H1 (cell line): ENCODE results near the gene SGPP2.
A peak's percentile ranks its signal among the peaks of the same experiment; 100 is the strongest.

ENCODE experiments used
- EGR1 ChIP-seq: IDR thresholded peaks from 2 replicates; pipeline ENCODE4 v1.6.1; 2011; ENCODE audit warnings: low read depth, low read length, borderline replicate concordance
- EP300 ChIP-seq, 2 experiments: IDR thresholded peaks; 1 replicate in 1 of 2; 2 replicates in 1 of 2; pipeline ENCODE4 v1.6.1; 2011 to 2012; ENCODE audit warnings: low read depth in 2 of 2, low read length in 2 of 2, mild to moderate bottlenecking in 2 of 2, borderline replicate concordance in 1 of 2, inconsistent platforms in 1 of 2, moderate library complexity in 1 of 2
- POLR2A ChIP-seq, 2 experiments: IDR thresholded peaks; 1 replicate in 1 of 2; 2 replicates in 1 of 2; pipeline ENCODE4 v1.6.1; 2011; ENCODE audit warnings: low read depth in 2 of 2, low read length in 2 of 2, mild to moderate bottlenecking in 2 of 2; ENCODE audit errors: control extremely low read depth in 1 of 2
- POLR2AphosphoS5 ChIP-seq: IDR thresholded peaks from 2 replicates; pipeline ENCODE4 v1.6.1; 2011; ENCODE audit warnings: low read depth, low read length
- POU5F1 ChIP-seq: IDR thresholded peaks from 2 replicates; pipeline ENCODE4 v1.6.1; 2011; ENCODE audit warnings: low read depth, mild to moderate bottlenecking, low read length, moderate library complexity
- RAD21 ChIP-seq, 2 experiments: IDR thresholded peaks in 1 of 2; conservative IDR thresholded peaks in 1 of 2; 2 replicates each; pipeline ENCODE4 v1.6.1; 2011; ENCODE audit warnings: low read depth in 2 of 2, low read length in 2 of 2, improper control_type of control experiment in 1 of 2, inconsistent platforms in 1 of 2, mild to moderate bottlenecking in 1 of 2, moderate library complexity in 1 of 2
- RXRA ChIP-seq: IDR thresholded peaks from 2 replicates; pipeline ENCODE4 v1.6.1; 2011; ENCODE audit warnings: low read depth, mild to moderate bottlenecking, low read length, moderate library complexity; ENCODE audit not compliant: insufficient read depth
- SRF ChIP-seq: IDR thresholded peaks from 2 replicates; pipeline ENCODE4 v1.6.1; 2011; ENCODE audit warnings: mild to moderate bottlenecking, low read depth, low read length, moderate library complexity
- TF ChIP-seq, protein P1 (sequence below), 3 experiments: IDR thresholded peaks; 1 replicate in 2 of 3; 2 replicates in 1 of 3; pipeline versions ENCODE4 v1.5.1 to v1.6.1; 2011; ENCODE audit warnings: low read length in 3 of 3, mild to moderate bottlenecking in 3 of 3, inconsistent platforms in 2 of 3, low read depth in 1 of 3, moderate library complexity in 1 of 3; ENCODE audit not compliant: insufficient read depth in 1 of 3; ENCODE audit errors: control extremely low read depth in 1 of 3
- TF ChIP-seq, protein P2 (sequence below): IDR thresholded peaks from 2 replicates; pipeline ENCODE4 v1.6.1; 2011; ENCODE audit warnings: low read length, improper control_type of control experiment
- TF ChIP-seq, protein P3 (sequence below): IDR thresholded peaks from 2 replicates; pipeline ENCODE4 v1.6.1; 2012; ENCODE audit warnings: inconsistent platforms
- TF ChIP-seq, protein P4 (sequence below): IDR thresholded peaks from 2 replicates; pipeline ENCODE4 v1.6.1; 2011; ENCODE audit warnings: low read depth, mild to moderate bottlenecking, low read length; ENCODE audit not compliant: insufficient read depth

DNA sequence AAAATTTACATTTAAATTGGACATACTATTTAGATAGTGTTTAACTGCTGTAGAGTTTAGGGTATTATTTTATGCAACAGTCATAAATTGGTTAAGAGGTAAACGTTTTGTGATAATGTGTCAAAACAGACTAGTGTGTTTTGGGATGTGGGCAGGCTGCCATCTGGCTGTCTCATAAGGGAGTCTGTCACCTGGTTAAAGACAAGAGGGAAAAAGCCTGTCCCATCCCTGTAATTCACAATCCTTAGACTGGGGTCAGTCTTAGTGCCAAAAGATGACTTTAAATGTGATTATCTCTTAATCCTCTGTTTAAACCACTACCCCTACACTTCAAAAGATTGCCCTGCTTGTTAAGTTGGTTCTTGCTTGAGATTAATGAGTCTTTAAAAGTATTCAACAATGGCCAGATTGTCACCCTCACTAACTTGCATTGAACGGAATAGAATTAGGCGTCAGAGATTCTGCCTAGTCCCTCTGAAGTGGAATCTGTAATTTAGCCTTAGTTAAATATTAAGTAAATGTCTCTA lies 59.2 kb downstream of the SGPP2 start:
- TF ChIP-seq, protein P1, sequence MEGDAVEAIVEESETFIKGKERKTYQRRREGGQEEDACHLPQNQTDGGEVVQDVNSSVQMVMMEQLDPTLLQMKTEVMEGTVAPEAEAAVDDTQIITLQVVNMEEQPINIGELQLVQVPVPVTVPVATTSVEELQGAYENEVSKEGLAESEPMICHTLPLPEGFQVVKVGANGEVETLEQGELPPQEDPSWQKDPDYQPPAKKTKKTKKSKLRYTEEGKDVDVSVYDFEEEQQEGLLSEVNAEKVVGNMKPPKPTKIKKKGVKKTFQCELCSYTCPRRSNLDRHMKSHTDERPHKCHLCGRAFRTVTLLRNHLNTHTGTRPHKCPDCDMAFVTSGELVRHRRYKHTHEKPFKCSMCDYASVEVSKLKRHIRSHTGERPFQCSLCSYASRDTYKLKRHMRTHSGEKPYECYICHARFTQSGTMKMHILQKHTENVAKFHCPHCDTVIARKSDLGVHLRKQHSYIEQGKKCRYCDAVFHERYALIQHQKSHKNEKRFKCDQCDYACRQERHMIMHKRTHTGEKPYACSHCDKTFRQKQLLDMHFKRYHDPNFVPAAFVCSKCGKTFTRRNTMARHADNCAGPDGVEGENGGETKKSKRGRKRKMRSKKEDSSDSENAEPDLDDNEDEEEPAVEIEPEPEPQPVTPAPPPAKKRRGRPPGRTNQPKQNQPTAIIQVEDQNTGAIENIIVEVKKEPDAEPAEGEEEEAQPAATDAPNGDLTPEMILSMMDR (IDR thresholded peaks at IDR 0.05; ENCODE audit: control extremely low read depth in 1 of 3, insufficient read depth in 1 of 3, low read depth in 1 of 3, low read length in 3 of 3) = peak in 2 of 3 experiments; percentile 22 to 29; a peak in 1 of 4 replicates
- TF ChIP-seq, protein P2, sequence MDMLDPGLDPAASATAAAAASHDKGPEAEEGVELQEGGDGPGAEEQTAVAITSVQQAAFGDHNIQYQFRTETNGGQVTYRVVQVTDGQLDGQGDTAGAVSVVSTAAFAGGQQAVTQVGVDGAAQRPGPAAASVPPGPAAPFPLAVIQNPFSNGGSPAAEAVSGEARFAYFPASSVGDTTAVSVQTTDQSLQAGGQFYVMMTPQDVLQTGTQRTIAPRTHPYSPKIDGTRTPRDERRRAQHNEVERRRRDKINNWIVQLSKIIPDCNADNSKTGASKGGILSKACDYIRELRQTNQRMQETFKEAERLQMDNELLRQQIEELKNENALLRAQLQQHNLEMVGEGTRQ = no peak
- TF ChIP-seq POLR2AphosphoS5 (no peak), SRF (no peak), POLR2A (IDR thresholded peaks at IDR 0.05; ENCODE audit: control extremely low read depth in 1 of 2, low read depth in 2 of 2, low read length in 2 of 2) (no peak), EGR1 (no peak), RAD21 (IDR thresholded peaks at IDR 0.05 in 1 of 2, conservative IDR thresholded peaks at IDR 0.05 in 1 of 2; ENCODE audit: low read depth in 2 of 2, low read length in 2 of 2) (peak; percentile 55 to 61), POU5F1 (no peak), RXRA (no peak), EP300 (IDR thresholded peaks at IDR 0.05; ENCODE audit: borderline replicate concordance in 1 of 2, low read depth in 2 of 2, low read length in 2 of 2) (no peak)
- TF ChIP-seq, protein P3, sequence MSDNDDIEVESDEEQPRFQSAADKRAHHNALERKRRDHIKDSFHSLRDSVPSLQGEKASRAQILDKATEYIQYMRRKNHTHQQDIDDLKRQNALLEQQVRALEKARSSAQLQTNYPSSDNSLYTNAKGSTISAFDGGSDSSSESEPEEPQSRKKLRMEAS = no peak
- TF ChIP-seq, protein P4, sequence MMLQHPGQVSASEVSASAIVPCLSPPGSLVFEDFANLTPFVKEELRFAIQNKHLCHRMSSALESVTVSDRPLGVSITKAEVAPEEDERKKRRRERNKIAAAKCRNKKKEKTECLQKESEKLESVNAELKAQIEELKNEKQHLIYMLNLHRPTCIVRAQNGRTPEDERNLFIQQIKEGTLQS = no peak
